ENCODE measurements around the gene DLGAP4.

The DLGAP4 gene

DNA sequence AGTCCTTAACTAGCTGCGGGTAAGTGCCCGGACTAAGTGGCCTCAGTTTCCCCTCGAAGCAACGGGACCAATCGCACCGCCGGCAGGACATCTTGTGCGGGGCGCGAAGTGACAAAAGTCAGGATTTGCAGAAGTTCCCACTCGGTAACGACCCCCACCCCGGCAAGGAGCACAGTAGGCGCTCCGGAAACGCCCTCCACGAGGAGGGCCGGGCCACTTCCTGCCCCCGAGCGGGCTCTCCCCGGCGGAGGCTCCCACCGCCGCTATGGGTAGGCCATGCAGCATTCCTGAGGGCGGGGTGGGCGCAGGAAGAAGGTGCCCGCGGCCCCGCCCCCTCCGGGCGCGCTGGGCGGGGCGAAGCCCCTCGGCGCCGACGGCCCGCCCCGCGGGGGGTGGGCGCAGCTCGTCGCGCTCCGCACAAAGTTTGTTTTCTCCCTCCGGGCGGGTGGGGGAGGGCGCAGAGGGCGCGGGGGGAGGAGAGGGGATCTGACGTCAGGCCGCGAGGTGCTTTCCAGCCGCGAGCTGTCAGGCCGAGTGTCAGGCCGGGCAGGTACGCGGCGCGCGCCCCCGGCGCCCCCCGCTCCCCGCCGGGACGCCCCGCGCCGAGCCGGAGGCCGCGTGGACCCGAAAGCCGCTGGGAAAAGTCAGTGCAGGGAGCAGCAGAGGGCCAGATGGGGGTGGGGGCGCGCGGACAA lies 267.1 kb downstream of the DLGAP4 start, which contains the start of gene TGIF2:
TSS of gene TGIF2 (plus strand) at position 495 of the 695 bp plus-strand sequence. CDS start 5,178 bp downstream, outside the sequence.
- DNase-seq = peak; percentile 90 to 95 (median 91)

DNA sequence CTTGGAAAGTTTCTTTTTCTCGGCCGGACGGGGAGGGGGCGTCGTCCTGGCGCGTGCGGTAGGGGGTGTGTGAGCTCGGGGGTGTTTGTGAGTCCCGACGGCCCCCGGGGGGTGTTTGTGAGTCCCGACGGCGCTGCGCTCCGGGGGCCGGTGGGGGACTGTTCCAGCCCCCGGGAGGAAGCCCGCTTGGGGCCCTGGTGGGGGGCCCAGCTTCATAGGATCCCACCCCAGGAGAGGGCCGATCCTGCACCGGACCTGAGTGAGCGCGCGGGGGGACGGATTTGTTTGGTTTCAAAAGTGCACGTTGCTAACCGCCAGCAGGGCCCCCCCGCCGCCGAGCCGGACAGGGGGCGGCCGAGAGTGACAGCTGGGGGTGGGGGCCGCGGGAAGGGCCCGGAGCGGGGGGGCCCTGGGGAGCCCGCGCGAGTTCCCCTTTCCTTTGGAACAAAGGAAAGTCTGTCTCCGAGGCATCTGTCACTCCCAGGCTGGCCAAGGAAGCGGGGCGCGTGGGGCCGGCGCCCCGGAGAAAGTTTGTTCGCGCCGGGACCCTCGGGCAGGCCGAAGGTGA lies 267.7 kb downstream of the DLGAP4 start:
- DNase-seq = peak; percentile 29 to 67 (median 52)

DNA sequence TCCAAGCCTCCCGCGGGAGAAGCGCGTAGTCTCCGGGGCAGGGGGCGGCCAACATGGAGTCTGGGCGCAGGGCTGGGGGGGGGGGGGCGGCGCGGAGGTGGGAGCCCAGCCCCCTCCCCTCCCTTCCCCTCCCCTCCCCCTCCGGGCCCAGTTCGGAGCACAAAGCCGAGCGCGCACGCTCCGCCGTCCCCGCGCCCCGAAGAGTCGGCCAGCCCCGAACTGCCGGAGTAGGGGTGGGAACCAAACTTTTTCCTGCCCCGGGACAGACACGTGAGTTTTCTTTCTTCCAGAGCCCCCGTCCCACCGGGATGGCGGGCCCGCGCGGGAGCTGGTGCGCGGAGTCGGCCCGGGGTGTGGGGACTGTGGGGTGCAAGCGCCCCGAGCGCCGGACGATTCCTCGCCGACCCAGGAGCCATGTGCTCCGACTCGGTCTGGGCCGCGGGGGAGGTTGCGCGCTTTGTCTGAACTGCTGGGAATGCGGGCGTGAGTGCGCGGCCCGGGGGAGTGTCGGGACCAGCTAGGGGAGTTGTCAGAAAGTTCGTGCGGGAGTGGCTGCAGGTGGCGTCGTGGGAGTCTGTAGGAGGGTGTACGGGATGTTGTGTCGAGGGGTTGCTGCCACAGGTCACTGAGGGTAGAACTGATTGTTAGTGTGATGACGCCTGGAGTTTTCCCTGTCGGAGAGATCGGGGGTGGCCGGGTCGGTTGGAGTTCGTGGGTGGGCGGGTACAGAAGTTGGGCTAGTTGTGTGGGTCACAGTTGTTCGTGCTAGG lies 268.4 kb downstream of the DLGAP4 start:
- peak; percentile 29 to 69 (median 54) for DNase-seq

DNA sequence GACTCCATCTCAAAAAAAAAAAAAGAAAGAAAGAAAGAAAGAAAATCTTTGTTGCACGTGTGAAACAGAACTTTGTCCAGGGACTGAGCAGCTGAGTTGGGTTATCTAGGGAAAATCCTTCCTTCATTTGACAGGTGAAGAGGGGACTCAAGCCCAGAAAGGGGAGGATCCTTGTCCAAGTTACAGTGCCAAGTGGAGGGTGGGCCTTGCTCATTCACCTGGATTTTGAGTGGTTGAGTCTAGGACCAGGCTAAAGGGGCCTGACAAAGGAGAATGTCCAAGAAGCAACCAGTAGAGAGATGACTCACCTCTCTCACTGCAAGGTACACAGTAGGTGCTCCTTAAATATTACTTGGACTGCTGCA lies 269.9 kb downstream of the DLGAP4 start:
- no peak for DNase-seq
